ENCODE data around the gene BICDL2. TPM values are rescaled to one million over a fixed set of nuclear protein-coding genes. Genes with fewer than 3 reads are reported as not detected.

The BICDL2 gene
- total and polyA plus RNA-seq, 9 of the 15 experiments (the other 6 are each of a cell fraction or from before 2014, with no cell fraction given) = 0.09 to 0.28 (median 0.09) TPM; not detected in 6

- TF ChIP-seq ZNF232 (CRISPR knock-in tag; IDR thresholded peaks at IDR 0.05) (no peak), SAP30 (IDR thresholded peaks at IDR 0.05; ENCODE audit: borderline replicate concordance, insufficient read depth, low read depth, low read length, poor library complexity, severe bottlenecking) (no peak), PHB2 (IDR thresholded peaks at IDR 0.05; ENCODE audit: low read depth) (no peak), XRCC3 (IDR thresholded peaks at IDR 0.05) (no peak), ZNF830 (CRISPR knock-in tag; IDR thresholded peaks at IDR 0.05) (no peak), ETS1 (conservative IDR thresholded peaks at IDR 0.05; ENCODE audit: control insufficient read depth, low read depth, low read length) (no peak), CREB5 (CRISPR knock-in tag; IDR thresholded peaks at IDR 0.05) (no peak), ETV5 (CRISPR knock-in tag; IDR thresholded peaks at IDR 0.05; ENCODE audit: low read depth) (peak; percentile 74; the same call in 1 of the 2 replicates), TSC22D4 (tag; IDR thresholded peaks at IDR 0.05) (no peak), NFYB (IDR thresholded peaks at IDR 0.05; ENCODE audit: extremely low read depth, insufficient read length) (no peak), KLF1 (tag; IDR thresholded peaks at IDR 0.05) (no peak), ZNF507 (tag; conservative IDR thresholded peaks at IDR 0.05) (no peak), FOXO4 (CRISPR knock-in tag; IDR thresholded peaks at IDR 0.05) (no peak), NCOA4 (IDR thresholded peaks at IDR 0.05; ENCODE audit: partially characterized antibody) (no peak), ZNF23 (CRISPR knock-in tag; IDR thresholded peaks at IDR 0.05) (no peak), CHCHD3 (CRISPR knock-in tag; IDR thresholded peaks at IDR 0.05) (no peak), RFX7 (CRISPR knock-in tag; IDR thresholded peaks at IDR 0.05) (no peak), SLC30A9 (CRISPR knock-in tag; IDR thresholded peaks at IDR 0.05) (no peak), ZNF512 (tag; IDR thresholded peaks at IDR 0.05) (no peak), KLF16 (IDR thresholded peaks at IDR 0.05) (no peak), BCL6 (CRISPR knock-in tag; IDR thresholded peaks at IDR 0.05) (no peak), HMG20B (CRISPR knock-in tag; IDR thresholded peaks at IDR 0.05) (no peak), FOXK1 (CRISPR knock-in tag; IDR thresholded peaks at IDR 0.05; ENCODE audit: borderline replicate concordance) (peak; percentile 81; the same call in 1 of the 2 replicates), PRPF4 (IDR thresholded peaks at IDR 0.05; ENCODE audit: insufficient read depth, low read depth, low read length, poor library complexity, severe bottlenecking) (peak; percentile 10)
Measured at GRCh38 chr16:3020604-3021448, 15.9 kb downstream of the BICDL2 start (continued).

Measured in K562 (cell line).